SK-N-SH (cell line): ENCODE results near the gene CRYBG3. TPM values are rescaled to one million over a fixed set of nuclear protein-coding genes. Genes with fewer than 3 reads are reported as not detected.

ENCODE experiments used
- CTCF ChIA-PET: fragments of 300-600, 350-600 bp; formaldehyde crosslinking; extraction: SDS; loops from one replicate; lab custom pipeline; 2021; lab: Yijun Ruan, JAX
- POLR2A ChIA-PET: fragments of 350-600 bp; sonication (Branson Sonifier 250); formaldehyde crosslinking; extraction: SDS; loops from one replicate; lab custom pipeline; 2020; ENCODE audit warnings: antibody characterized with exemption, inconsistent platforms; lab: Yijun Ruan, JAX
- DNase-seq: peaks from one replicate; pipeline ENCODE4 v3.0.0; 2012
- H2AFZ ChIP-seq: fragments of 200-600 bp; sonication (generic); 2 replicates; pipeline ENCODE4 v1.8.1; 2016; ENCODE audit warnings: antibody characterized with exemption, mild to moderate bottlenecking, low read depth
- H3F3A ChIP-seq: fragments of 200-600 bp; sonication (generic); replicated peaks from 2 replicates; pipeline ENCODE3; 2016; ENCODE audit warnings: antibody characterized with exemption, mild to moderate bottlenecking; ENCODE audit not compliant: insufficient read depth
- H3K27ac ChIP-seq, 2 experiments: fragments of 200-500 bp in 1 of 2; fragments of 200-600 bp in 1 of 2; sonication (Bioruptor generic) in 1 of 2; sonication (generic), shearing (Covaris generic) in 1 of 2; 2 replicates each; pipeline versions ENCODE4 v1.5.1 to v1.6.1; 2014 to 2016; ENCODE audit warnings: low read depth in 2 of 2, inconsistent platforms in 1 of 2, low read length in 1 of 2, mild to moderate bottlenecking in 1 of 2, mixed read lengths in 1 of 2
- H3K27me3 ChIP-seq: fragments of 200-600 bp; sonication (generic), shearing (Covaris generic); 2 replicates; pipeline ENCODE4 v1.6.1; 2016; ENCODE audit warnings: mixed run types; ENCODE audit not compliant: insufficient read depth
- H3K36me3 ChIP-seq, 2 experiments: fragments of 200-500 bp in 1 of 2; fragments of 200-600 bp in 1 of 2; sonication (Bioruptor generic) in 1 of 2; sonication (generic) in 1 of 2; replicated peaks in 1 of 2; 2 replicates each; pipeline versions ENCODE3 to v1.5.1; 2014 to 2016; ENCODE audit warnings: low read length in 1 of 2, mild to moderate bottlenecking in 1 of 2; ENCODE audit not compliant: insufficient read depth in 2 of 2, control insufficient read depth in 1 of 2
- H3K4me1 ChIP-seq, 2 experiments: fragments of 200-500 bp in 1 of 2; fragments of 200-600 bp in 1 of 2; sonication (Bioruptor generic) in 1 of 2; sonication (generic), shearing (Covaris generic) in 1 of 2; 2 replicates each; pipeline versions ENCODE4 v1.5.1 to v1.6.1; 2014 to 2016; ENCODE audit warnings: low read depth in 1 of 2, low read length in 1 of 2, mixed run types in 1 of 2; ENCODE audit not compliant: insufficient read depth in 2 of 2, control insufficient read depth in 1 of 2
- H3K4me2 ChIP-seq: fragments of 200-600 bp; sonication (generic), shearing (Covaris generic); 2 replicates; pipeline ENCODE4 v1.6.1; 2017; ENCODE audit warnings: mixed run types
- H3K4me3 ChIP-seq, 2 experiments: fragments of 200-500 bp in 1 of 2; fragments of 200-600 bp in 1 of 2; sonication (Bioruptor generic) in 1 of 2; sonication (generic), shearing (Covaris generic) in 1 of 2; 2 replicates each; pipeline versions ENCODE4 v1.5.1 to v1.8.1; 2014 to 2016; ENCODE audit warnings: low read depth in 2 of 2, inconsistent platforms in 1 of 2, low read length in 1 of 2, mild to moderate bottlenecking in 1 of 2, mixed read lengths in 1 of 2, moderate library complexity in 1 of 2
- H3K79me2 ChIP-seq: fragments of 200-600 bp; sonication (generic); 2 replicates; pipeline ENCODE4 v1.8.1; 2017; ENCODE audit warnings: mild to moderate bottlenecking; ENCODE audit not compliant: insufficient read depth
- H3K9ac ChIP-seq: fragments of 200-600 bp; sonication (generic); 2 replicates; pipeline ENCODE4 v1.6.1; 2017; ENCODE audit warnings: mixed run types
- H3K9me2 ChIP-seq: fragments of 200-600 bp; sonication (generic); 2 replicates; pipeline ENCODE4 v1.6.1; 2017; ENCODE audit warnings: mixed run types
- H3K9me3 ChIP-seq: fragments of 200-600 bp; sonication (generic); 2 replicates; pipeline ENCODE4 v1.6.1; 2017; ENCODE audit warnings: mixed run types, mild to moderate bottlenecking, moderate library complexity
- H4K20me1 ChIP-seq: fragments of 200-600 bp; sonication (generic); 2 replicates; pipeline ENCODE4 v1.6.1; 2017; ENCODE audit warnings: mild to moderate bottlenecking, mixed run types; ENCODE audit not compliant: insufficient read depth
- CHD2 ChIP-seq: fragments of 150-350 bp; IDR thresholded peaks from 2 replicates; pipeline ENCODE4 v1.6.1; 2018; ENCODE audit warnings: low read length; ENCODE audit not compliant: partially characterized antibody
- CTCF ChIP-seq: fragments of 200-600 bp; sonication (generic); IDR thresholded peaks from 2 replicates; pipeline ENCODE4 v1.6.1; 2017; ENCODE audit warnings: antibody characterized with exemption, mild to moderate bottlenecking, moderate library complexity
- ELF1 ChIP-seq: IDR thresholded peaks from 2 replicates; pipeline ENCODE4 v1.4.0; 2012
- EP300 ChIP-seq, 2 experiments: IDR thresholded peaks; 2 replicates each; pipeline versions ENCODE4 v1.4.0 to v1.6.1; 2012; ENCODE audit warnings: borderline replicate concordance in 1 of 2, low read depth in 1 of 2, low read length in 1 of 2
- EZH2phosphoT487 ChIP-seq: fragments of 200-600 bp; sonication (generic); IDR thresholded peaks from 2 replicates; pipeline ENCODE4 v1.6.1; 2017; ENCODE audit warnings: low read depth, mixed run types, mild to moderate bottlenecking, antibody characterized with exemption, moderate library complexity, borderline replicate concordance
- FOSL2 ChIP-seq: IDR thresholded peaks from 2 replicates; pipeline ENCODE4 v1.4.0; 2012; ENCODE audit warnings: low read depth, mild to moderate bottlenecking, moderate library complexity, borderline replicate concordance
- FOXJ3 ChIP-seq: sonication (generic); formaldehyde crosslinking; IDR thresholded peaks from 2 replicates; pipeline ENCODE4 v1.5.1; 2020; ENCODE audit warnings: mild to moderate bottlenecking, missing genetic modification reagents
- GABPA ChIP-seq: IDR thresholded peaks from 2 replicates; pipeline ENCODE4 v1.4.0; 2012; ENCODE audit warnings: low read depth, mild to moderate bottlenecking
- JUND ChIP-seq: IDR thresholded peaks from 2 replicates; pipeline ENCODE4 v1.4.0; 2012
- MEF2A ChIP-seq: IDR thresholded peaks from 2 replicates; pipeline ENCODE4 v1.4.0; 2012; ENCODE audit warnings: low read depth, borderline replicate concordance
- MXI1 ChIP-seq: IDR thresholded peaks from 2 replicates; pipeline ENCODE4 v1.6.1; 2012; ENCODE audit warnings: mild to moderate bottlenecking, low read depth, low read length, improper control_type of control experiment
- NFIC ChIP-seq: IDR thresholded peaks from 2 replicates; pipeline ENCODE4 v1.4.0; 2012; ENCODE audit warnings: borderline replicate concordance
- NRF1 ChIP-seq: IDR thresholded peaks from 2 replicates; pipeline ENCODE4 v1.6.1; 2012; ENCODE audit warnings: low read depth, mild to moderate bottlenecking, low read length
- PBX3 ChIP-seq: IDR thresholded peaks from 2 replicates; pipeline ENCODE4; 2012
- POLR2AphosphoS5 ChIP-seq: IDR thresholded peaks from 2 replicates; pipeline ENCODE4 v1.6.1; 2012; ENCODE audit warnings: low read depth, low read length
- REST ChIP-seq: IDR thresholded peaks from 2 replicates; pipeline ENCODE4 v1.6.1; 2012; ENCODE audit warnings: mild to moderate bottlenecking, low read depth, low read length, moderate library complexity
- RXRA ChIP-seq: IDR thresholded peaks from 2 replicates; pipeline ENCODE4 v1.4.0; 2012; ENCODE audit warnings: low read depth, mild to moderate bottlenecking, borderline replicate concordance
- SIN3A ChIP-seq: IDR thresholded peaks from 2 replicates; pipeline ENCODE4 v1.6.1; 2012; ENCODE audit warnings: low read depth, mild to moderate bottlenecking, low read length, moderate library complexity, borderline replicate concordance
- SMC3 ChIP-seq: IDR thresholded peaks from 2 replicates; pipeline ENCODE4 v1.6.1; 2012; ENCODE audit warnings: low read depth, low read length, improper control_type of control experiment
- TAF1 ChIP-seq: IDR thresholded peaks from 2 replicates; pipeline ENCODE4 v1.6.1; 2012; ENCODE audit warnings: low read depth, mild to moderate bottlenecking, low read length, moderate library complexity, borderline replicate concordance
- TCF12 ChIP-seq: IDR thresholded peaks from 2 replicates; pipeline ENCODE4 v1.4.0; 2012
- TEAD4 ChIP-seq: IDR thresholded peaks from 2 replicates; pipeline ENCODE4 v1.4.0; 2012; ENCODE audit warnings: mild to moderate bottlenecking, borderline replicate concordance; ENCODE audit not compliant: insufficient read depth
- USF1 ChIP-seq: IDR thresholded peaks from 2 replicates; pipeline ENCODE4 v1.4.0; 2012; ENCODE audit warnings: low read depth, borderline replicate concordance
- YY1 ChIP-seq: IDR thresholded peaks from 2 replicates; pipeline ENCODE4 v1.4.0; 2012; ENCODE audit warnings: low read depth, mild to moderate bottlenecking
- ZBTB33 ChIP-seq: IDR thresholded peaks from 2 replicates; pipeline ENCODE4 v1.4.0; 2012; ENCODE audit warnings: low read depth, borderline replicate concordance
- WGBS: methylation state at CpG from one replicate; pipeline ENCODE4 v1.1.6; 2017; ENCODE audit warnings: low lambda C conversion rate; 5-methylcytosine and 5-hydroxymethylcytosine counted together
- polyA plus RNA-seq, 3 experiments: library from polyadenylated mRNA; depleted of rRNA; stranded (reverse); fragments of >200 nt; gene quantifications; 2 replicates each; pipeline ENCODE4 v1.2.3, GENCODE V29; 2012

CRYBG3 gene
- polyA plus RNA-seq, 1 of the 3 experiments (the other 2 are of a cell fraction): 2.4 TPM

GRCh38 chr3:97872525-97873042, 50.8 kb downstream of the CRYBG3 start:
- peak overlapping the region; percentile 45; the same call in 1 of the 2 replicates for H3K9ac ChIP-seq
- H3K27ac ChIP-seq: peak overlapping the region; percentile 67 to 92
- peaks cover 8 to 16% of the 10 kb centered on the region in 2 experiments; a peak in 2 of 4 replicates for H3K4me1 ChIP-seq
- no peaks in the 10 kb centered on the region for H3K9me2 ChIP-seq
- no peaks in the 10 kb centered on the region for H3K79me2 ChIP-seq
- H4K20me1 ChIP-seq: no peaks in the 10 kb centered on the region
- no peaks in the 10 kb centered on the region for H3K9me3 ChIP-seq
- 87% methylated on average over 1 of the region's 1 CpG for WGBS
- POLR2A ChIA-PET: no interaction called here
- H3K4me2 ChIP-seq: peak overlapping the region; percentile 76
- H3F3A ChIP-seq: peaks cover 19% of the 10 kb centered on the region
- DNase-seq: no peak
- no peak overlapping the region for H2AFZ ChIP-seq
- no peaks in the 10 kb centered on the region for H3K27me3 ChIP-seq
- CTCF ChIA-PET: interaction anchor here (0.5 to 1.3 kb wide), 5 partner anchors 19 to 1148 kb away, joined by 3 to 5 read pairs (median 3); no protein-coding TSS in a partner anchor
- no peaks in the 10 kb centered on the region for H3K36me3 ChIP-seq
- no peak overlapping the region for H3K4me3 ChIP-seq
- TF ChIP-seq NFIC (0 out of 2 replicates have a peak, but pooled peaks have one; percentile 12), NRF1 (no peak), FOXJ3 (CRISPR knock-in tag) (no peak), MEF2A (no peak), SMC3 (no peak), EP300 (IDR thresholded peaks at IDR 0.05; ENCODE audit: borderline replicate concordance in 1 of 2, low read depth in 1 of 2, low read length in 1 of 2) (peak in 1 of 2 experiments; percentile 5; a peak in 1 of 4 replicates), POLR2AphosphoS5 (no peak), ZBTB33 (no peak), GABPA (no peak), EZH2phosphoT487 (no peak), SIN3A (no peak), REST (no peak), TCF12 (no peak; the same call in 1 of the 2 replicates), ELF1 (no peak), JUND (no peak), CTCF (no peak), YY1 (no peak), FOSL2 (no peak), TAF1 (no peak), MXI1 (no peak), USF1 (no peak), RXRA (no peak), PBX3 (peak; percentile 83; the same call in 1 of the 2 replicates), TEAD4 (no peak; the same call in 1 of the 2 replicates), CHD2 (no peak)
